ENCODE data around the gene BICC1. TPM values are rescaled to one million over a fixed set of nuclear protein-coding genes. Genes with fewer than 3 reads are reported as not detected.

The BICC1 gene
- total and polyA plus RNA-seq, 2 experiments from 2014 or later = 5.8 to 20.4 TPM

DNA sequence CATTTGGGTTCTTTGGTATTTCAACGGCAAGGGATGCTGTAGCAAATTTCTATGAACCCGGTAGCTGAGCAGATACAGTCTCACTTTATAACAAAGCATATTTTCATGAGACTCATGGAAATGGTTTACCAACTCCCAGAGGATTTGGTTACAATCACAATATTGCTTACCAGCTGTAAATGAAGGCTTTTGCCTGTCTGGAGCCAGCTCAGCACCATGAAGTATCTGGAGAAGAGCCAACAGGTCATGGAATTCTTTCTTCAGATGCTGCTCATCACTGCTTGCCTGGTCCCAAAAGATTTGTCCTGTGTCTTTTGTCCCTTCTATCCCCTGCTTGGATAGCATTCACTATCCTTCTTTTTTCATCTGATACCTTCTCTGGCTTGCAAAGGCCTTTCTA is 346.9 kb downstream of the BICC1 start:
- Histone ChIP-seq H3K27ac (no peak overlapping the region), H3K9me2 (replicated peaks; ENCODE audit: insufficient read depth) (no peaks in the 10 kb centered on the region), H3K4me1 (ENCODE audit: insufficient read depth) (peaks cover 9% of the 10 kb centered on the region), H3K4me2 (no peak overlapping the region), H2AFZ (no peak overlapping the region), H3K27me3 (no peaks in the 10 kb centered on the region), H4K20me1 (ENCODE audit: insufficient read depth, poor library complexity, severe bottlenecking) (no peaks in the 10 kb centered on the region), H3K36me3 (replicated peaks; ENCODE audit: insufficient read depth, low read depth) (no peaks in the 10 kb centered on the region), H3K79me2 (no peaks in the 10 kb centered on the region), H3K4me3 (no peak overlapping the region), H3K9me3 (ENCODE audit: low read depth) (no peaks in the 10 kb centered on the region)
- no peak for DNase-seq (ENCODE audit: low spot score)
- TF ChIP-seq, protein P1, sequence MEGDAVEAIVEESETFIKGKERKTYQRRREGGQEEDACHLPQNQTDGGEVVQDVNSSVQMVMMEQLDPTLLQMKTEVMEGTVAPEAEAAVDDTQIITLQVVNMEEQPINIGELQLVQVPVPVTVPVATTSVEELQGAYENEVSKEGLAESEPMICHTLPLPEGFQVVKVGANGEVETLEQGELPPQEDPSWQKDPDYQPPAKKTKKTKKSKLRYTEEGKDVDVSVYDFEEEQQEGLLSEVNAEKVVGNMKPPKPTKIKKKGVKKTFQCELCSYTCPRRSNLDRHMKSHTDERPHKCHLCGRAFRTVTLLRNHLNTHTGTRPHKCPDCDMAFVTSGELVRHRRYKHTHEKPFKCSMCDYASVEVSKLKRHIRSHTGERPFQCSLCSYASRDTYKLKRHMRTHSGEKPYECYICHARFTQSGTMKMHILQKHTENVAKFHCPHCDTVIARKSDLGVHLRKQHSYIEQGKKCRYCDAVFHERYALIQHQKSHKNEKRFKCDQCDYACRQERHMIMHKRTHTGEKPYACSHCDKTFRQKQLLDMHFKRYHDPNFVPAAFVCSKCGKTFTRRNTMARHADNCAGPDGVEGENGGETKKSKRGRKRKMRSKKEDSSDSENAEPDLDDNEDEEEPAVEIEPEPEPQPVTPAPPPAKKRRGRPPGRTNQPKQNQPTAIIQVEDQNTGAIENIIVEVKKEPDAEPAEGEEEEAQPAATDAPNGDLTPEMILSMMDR (IDR thresholded peaks at IDR 0.05; ENCODE audit: poor library complexity) = no peak
- no peak for TF ChIP-seq EZH2phosphoT487 (IDR thresholded peaks at IDR 0.05; ENCODE audit: low read depth, severe bottlenecking, unreplicated experiment)
- TF ChIP-seq EZH2 (IDR thresholded peaks at IDR 0.05; ENCODE audit: borderline replicate concordance) = no peak
- 92% methylated on average over 2 of the region's 2 CpGs for WGBS (ENCODE audit: low lambda C conversion rate, missing lambda C conversion rate)

DNA sequence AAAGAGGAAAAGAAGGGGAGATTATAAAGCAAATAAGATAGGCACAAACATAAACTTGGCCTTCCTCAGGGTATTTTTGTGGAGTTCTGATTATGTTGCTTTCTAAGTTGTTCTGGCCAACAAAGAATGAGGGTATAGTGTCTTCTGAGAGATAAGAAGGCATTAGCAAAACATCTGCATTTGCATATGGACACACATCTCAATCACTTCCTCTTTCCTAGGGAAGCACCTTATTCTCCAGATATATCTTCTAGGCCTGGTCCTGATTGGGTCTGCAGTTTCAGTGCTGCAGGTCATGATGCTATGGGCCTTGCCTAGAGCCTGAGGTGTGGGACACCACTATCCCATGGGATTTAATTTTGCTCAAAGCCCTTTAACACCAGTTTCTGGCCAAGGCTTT is 355.0 kb downstream of the BICC1 start:
- TF ChIP-seq EZH2 (IDR thresholded peaks at IDR 0.05; ENCODE audit: borderline replicate concordance) (no peak), EZH2phosphoT487 (IDR thresholded peaks at IDR 0.05; ENCODE audit: low read depth, severe bottlenecking, unreplicated experiment) (no peak)
- TF ChIP-seq, protein P1 (IDR thresholded peaks at IDR 0.05; ENCODE audit: poor library complexity) = no peak
- no peak overlapping the region for H2AFZ ChIP-seq
- no peak for DNase-seq (ENCODE audit: low spot score)
- H3K9me2 ChIP-seq (replicated peaks; ENCODE audit: insufficient read depth) = no peaks in the 10 kb centered on the region
- no peak overlapping the region for H3K4me3 ChIP-seq
- no peaks in the 10 kb centered on the region for H3K27me3 ChIP-seq
- no peaks in the 10 kb centered on the region for H4K20me1 ChIP-seq (ENCODE audit: insufficient read depth, poor library complexity, severe bottlenecking)
- no peak overlapping the region for H3K4me2 ChIP-seq
- no peaks in the 10 kb centered on the region for H3K4me1 ChIP-seq (ENCODE audit: insufficient read depth)
- no peak overlapping the region for H3K27ac ChIP-seq
- H3K79me2 ChIP-seq = no peaks in the 10 kb centered on the region
- H3K36me3 ChIP-seq (replicated peaks; ENCODE audit: insufficient read depth, low read depth) = no peaks in the 10 kb centered on the region
- H3K9me3 ChIP-seq (ENCODE audit: low read depth) = no peaks in the 10 kb centered on the region

DNA sequence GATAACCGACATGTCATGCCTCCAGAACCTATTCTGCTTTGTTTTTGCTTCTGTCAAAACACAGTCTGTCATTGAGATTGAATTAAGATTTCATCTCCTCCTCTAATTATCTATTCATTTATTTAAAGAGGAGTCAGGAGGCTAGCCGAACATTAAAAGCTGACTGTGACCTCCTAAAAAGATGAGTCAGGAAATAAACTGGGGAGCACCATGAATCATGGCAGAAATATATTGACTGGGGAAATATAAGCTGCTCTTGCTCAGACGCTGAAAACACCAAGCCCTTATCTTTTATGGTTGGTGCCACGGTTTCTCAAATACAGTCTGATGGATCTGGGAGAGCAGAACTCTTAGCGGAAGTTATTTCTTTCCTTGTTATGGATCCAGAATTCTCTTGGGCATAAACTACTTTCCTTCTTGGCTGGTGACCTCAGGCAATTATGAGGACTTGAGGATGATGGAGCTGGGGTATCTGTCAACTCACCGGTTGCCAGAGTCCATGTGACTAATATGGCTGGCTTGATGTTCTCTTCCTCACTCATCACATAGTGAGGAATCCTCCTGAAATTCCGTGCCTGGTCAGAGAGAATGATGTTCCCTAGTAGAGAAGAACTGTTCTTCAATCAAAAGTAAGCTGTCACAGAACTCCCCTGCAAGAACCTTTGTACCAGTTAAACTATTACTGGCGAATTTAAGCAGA is 356.2 kb downstream of the BICC1 start:
- no peak overlapping the region for H2AFZ ChIP-seq
- 77% methylated on average over 8 of the region's 8 CpGs for WGBS (ENCODE audit: low lambda C conversion rate, missing lambda C conversion rate)

More for the DNA sequence above, 356.2 kb downstream of the BICC1 start:
- Histone ChIP-seq H3K4me2 (no peak overlapping the region), H3K27me3 (no peaks in the 10 kb centered on the region), H3K27ac (no peak overlapping the region), H3K79me2 (no peaks in the 10 kb centered on the region), H3K9me3 (ENCODE audit: low read depth) (no peaks in the 10 kb centered on the region), H3K36me3 (replicated peaks; ENCODE audit: insufficient read depth, low read depth) (no peaks in the 10 kb centered on the region), H3K4me1 (ENCODE audit: insufficient read depth) (no peaks in the 10 kb centered on the region), H4K20me1 (ENCODE audit: insufficient read depth, poor library complexity, severe bottlenecking) (no peaks in the 10 kb centered on the region), H3K4me3 (no peak overlapping the region), H3K9me2 (replicated peaks; ENCODE audit: insufficient read depth) (no peaks in the 10 kb centered on the region)
- TF ChIP-seq, protein P1 (IDR thresholded peaks at IDR 0.05; ENCODE audit: poor library complexity) = no peak
- TF ChIP-seq EZH2phosphoT487 (IDR thresholded peaks at IDR 0.05; ENCODE audit: low read depth, severe bottlenecking, unreplicated experiment) (no peak), EZH2 (IDR thresholded peaks at IDR 0.05; ENCODE audit: borderline replicate concordance) (no peak)
- no peak for DNase-seq (ENCODE audit: low spot score)
